Stimulated activated naive CD8-positive, alpha-beta T cell treated with anti-CD3 and anti-CD28 coated beads, Interleukin-15, amount 100 ng/mL, for 72 hours (primary cell): ENCODE measurements around the gene FGGY.
"Not testable (repeated sequence)": the region's sequence is repeated elsewhere in the genome, so short reads cannot be mapped to it uniquely, and the experiment has no call there.

Source experiments
- ATAC-seq: fragments of 150-1000 bp; cut with Tn5 transposase; 2 replicates; pipeline ENCODE4 v1.10.0; 2021; ENCODE audit warnings: mild to moderate bottlenecking, moderate library complexity
- DNase-seq, 2 donors: peaks; one replicate each; pipeline ENCODE4 v3.0.0; 2021 to 2022
- H3K27ac Mint-ChIP-seq, 2 donors: one replicate each; pipeline ENCODE4 v1.8.0; 2022; ENCODE audit warnings: mild to moderate bottlenecking in 2 of 2, mixed read lengths in 2 of 2, moderate library complexity in 2 of 2
- H3K27me3 Mint-ChIP-seq: one replicate; pipeline ENCODE4 v1.8.0; 2022; ENCODE audit warnings: mixed read lengths
- H3K4me1 Mint-ChIP-seq: one replicate; pipeline ENCODE4 v1.8.0; 2022; ENCODE audit warnings: mild to moderate bottlenecking, mixed read lengths
- H3K4me3 Mint-ChIP-seq, 2 donors: one replicate each; pipeline ENCODE4 v1.8.0; 2022; ENCODE audit warnings: mild to moderate bottlenecking in 2 of 2, mixed read lengths in 2 of 2, moderate library complexity in 1 of 2
- H3K9me3 Mint-ChIP-seq, 2 donors: one replicate each; pipeline ENCODE4 v1.8.0; 2022; ENCODE audit warnings: mixed read lengths in 2 of 2

The FGGY gene

DNA sequence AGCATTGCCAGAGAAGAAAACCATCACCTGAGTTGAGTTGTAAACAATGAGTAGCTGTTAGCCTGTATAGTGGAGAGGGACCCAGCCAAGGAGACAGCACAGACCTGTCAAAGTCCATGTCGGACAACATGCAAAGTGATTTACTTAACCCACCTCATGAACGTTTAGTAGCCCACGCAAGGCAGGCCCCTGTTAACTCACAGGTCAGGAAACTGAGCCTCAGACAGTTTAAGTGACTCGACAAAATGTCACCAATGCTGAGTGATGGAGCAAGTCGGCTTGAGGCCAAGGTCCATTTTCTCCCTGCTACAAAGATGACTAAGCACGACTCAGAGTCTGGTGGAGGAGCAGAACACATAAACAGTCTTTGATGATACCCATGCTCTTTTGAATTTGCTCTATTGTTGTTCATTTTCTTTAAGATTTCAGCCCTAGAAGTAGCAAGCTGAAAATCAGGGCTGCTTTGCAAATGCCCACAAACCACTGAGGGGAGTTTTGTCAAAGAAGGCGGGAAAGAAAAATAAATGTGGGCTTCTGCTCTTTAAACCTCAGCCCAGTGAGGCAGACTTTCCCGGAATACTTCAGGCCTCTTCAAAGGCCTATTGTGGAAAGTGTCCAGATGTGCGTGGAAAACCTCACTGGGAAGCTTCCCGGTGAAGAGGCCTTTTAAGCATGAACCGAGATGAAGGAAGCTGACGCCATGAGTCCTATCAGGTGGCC is 434.0 kb downstream of the FGGY start:
- Mint-ChIP-seq H3K9me3 (peaks cover 7 to 9% of the 10 kb centered on the region in 2 donors), H3K4me3 (peak overlapping the region; percentile 30 to 56), H3K4me1 (peaks cover 24% of the 10 kb centered on the region), H3K27me3 (no peaks in the 10 kb centered on the region), H3K27ac (peak overlapping the region; percentile 80 to 91)
- DNase-seq (peak in 1 of 2 donors; percentile 19), ATAC-seq (peak; percentile 84)

DNA sequence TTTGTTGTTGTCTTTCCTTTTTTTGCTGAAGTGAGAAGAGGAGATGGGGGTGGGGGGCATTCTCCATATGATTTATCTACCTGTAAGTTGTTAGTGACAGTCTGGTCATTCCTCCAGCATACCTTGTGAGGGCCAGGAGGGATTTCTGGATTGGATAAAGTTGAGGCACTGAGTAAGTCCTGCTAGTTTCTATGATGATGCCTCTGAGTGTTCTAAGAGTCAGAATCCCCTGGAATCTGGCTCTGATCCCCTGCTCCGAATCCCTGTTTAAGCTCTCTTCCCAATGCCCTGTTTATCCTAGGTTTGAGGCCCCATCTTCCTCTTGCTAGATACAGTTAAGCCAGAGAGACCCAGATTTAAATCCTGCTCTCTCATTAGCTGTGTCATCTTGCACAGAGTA is 434.7 kb downstream of the FGGY start:
- peaks cover 14 to 15% of the 10 kb centered on the region in 2 donors for H3K9me3 Mint-ChIP-seq
- peak overlapping the region; percentile 27 to 30 for H3K4me3 Mint-ChIP-seq
- DNase-seq: no peak
- peaks cover 24% of the 10 kb centered on the region for H3K4me1 Mint-ChIP-seq
- H3K27ac Mint-ChIP-seq: peak overlapping the region; percentile 80 to 92
- ATAC-seq: no peak
- H3K27me3 Mint-ChIP-seq: no peaks in the 10 kb centered on the region

DNA sequence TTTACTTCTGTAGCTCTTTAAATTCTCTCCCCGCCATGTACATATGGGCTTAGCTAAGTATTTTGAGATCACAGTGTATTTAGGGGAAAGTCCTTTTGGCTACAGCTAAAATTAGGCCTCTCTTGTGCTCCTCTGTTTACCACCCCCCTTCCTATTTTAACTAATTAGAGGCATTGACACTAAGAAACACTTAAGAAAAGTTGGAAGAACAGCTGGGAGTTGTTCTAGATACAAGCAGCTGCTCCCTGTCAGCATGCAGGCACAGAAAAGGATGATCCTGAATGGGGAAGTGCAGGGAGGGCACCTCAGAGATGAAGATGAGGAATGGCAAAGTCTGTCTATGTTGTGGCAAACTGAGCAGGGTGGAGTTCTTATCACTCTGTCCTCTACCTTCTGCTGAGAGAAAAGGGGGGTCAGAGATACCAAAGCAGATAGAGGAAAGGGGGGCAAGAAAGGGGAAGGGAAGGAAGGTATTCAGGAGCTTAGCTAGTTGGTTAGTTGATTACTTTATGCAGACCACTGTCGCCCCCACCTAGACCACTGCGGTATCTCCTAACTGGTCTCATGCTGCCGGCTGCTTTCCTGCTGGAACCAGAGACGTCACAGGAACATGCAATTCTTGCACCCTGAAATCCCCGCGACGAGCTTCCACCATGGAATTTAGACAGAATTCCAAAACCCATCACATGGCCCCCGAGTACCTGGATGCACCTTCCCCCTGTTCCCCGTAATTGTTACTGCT is 435.5 kb downstream of the FGGY start:
- H3K27ac Mint-ChIP-seq: peak overlapping the region in 1 of 2 donors; percentile 47

DNA sequence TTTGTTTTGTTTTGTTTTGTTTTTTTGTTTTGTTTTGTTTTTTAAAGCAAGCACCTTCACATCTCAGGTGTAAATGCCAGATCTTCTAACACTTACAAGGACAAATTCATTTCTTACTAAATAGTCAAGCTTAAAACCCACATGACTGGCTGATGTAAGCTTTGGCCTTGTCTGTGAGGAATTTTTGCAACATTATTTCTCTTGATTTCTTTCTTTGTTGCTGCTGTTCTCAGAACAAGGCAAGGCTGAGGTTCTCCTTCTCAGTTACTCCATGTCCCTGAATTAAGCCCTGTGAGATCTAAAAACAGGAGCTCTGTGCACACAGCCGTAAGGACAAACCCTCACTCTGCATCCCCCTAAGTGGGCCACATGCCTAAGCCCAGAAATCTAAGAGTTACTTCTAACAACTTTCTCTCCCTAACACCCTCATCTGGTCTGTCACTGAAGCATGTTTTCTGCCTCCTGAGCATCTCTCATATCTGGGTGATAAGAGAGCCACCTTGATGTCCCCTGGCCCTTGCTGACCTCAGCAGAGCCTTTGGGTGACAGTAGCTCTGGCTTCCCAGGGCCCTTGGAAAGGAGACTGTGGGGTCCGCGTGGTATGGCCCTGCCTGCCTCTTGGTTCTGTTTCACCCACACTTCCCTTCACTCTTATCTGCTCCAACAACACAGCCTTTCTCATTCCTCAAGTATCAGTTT is 436.7 kb downstream of the FGGY start:
- Mint-ChIP-seq H3K27me3 (no peaks in the 10 kb centered on the region), H3K4me3 (no peak overlapping the region), H3K9me3 (peaks cover 15 to 29% of the 10 kb centered on the region in 2 donors), H3K4me1 (peaks cover 24% of the 10 kb centered on the region), H3K27ac (no peak overlapping the region)
- DNase-seq (no peak), ATAC-seq (no peak)

More for the DNA sequence above, 435.5 kb downstream of the FGGY start:
- no peak for ATAC-seq
- H3K27me3 Mint-ChIP-seq: no peaks in the 10 kb centered on the region
- no peak overlapping the region for H3K4me3 Mint-ChIP-seq
- no peak for DNase-seq
- peaks cover 24% of the 10 kb centered on the region for H3K4me1 Mint-ChIP-seq
- peaks cover 15 to 23% of the 10 kb centered on the region in 2 donors for H3K9me3 Mint-ChIP-seq

DNA sequence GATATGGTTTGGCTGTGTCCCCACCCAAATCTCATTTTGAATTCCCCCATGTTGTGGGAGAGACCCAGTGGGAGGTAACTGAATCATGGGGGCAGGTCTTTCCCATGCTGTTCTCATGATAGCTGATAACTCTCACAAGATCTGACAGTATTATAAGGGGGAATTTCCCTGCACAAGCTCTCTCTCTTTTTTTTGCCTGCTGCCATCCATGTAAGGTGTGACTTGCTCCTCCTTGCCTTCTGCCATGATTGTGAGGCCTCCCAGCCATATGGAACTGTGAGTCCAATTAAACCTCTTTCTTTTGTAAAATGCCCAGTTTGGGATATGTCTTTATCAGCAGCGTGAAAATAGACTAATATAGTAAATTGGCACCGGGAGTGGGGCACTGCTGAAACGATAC is 439.0 kb downstream of the FGGY start:
- H3K4me1 Mint-ChIP-seq: peaks cover 15% of the 10 kb centered on the region
- H3K9me3 Mint-ChIP-seq: peaks cover 21 to 29% of the 10 kb centered on the region in 2 donors
- not testable (repeated sequence) for H3K4me3 Mint-ChIP-seq, DNase-seq, ATAC-seq, H3K27ac Mint-ChIP-seq, H3K27me3 Mint-ChIP-seq

DNA sequence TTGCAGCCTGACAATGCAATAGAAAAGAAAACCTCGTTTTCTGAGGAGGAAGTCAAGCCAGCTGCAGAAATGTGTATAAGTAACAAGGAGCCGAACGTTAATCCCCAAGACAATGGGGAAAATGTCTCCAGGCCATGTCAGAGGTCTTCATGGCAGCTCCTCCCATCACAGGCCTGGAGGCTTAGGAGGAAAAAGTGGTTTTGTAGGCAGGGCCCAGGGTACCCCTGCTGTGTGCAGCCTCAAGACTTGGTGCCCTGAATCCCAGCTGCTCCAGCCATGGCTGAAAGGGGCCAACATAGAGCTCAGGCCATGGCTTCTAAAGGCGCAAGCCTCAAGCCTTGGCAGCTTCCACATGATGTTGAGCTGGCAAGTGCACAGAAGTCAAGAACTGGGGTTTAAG is 439.9 kb downstream of the FGGY start:
- peaks cover 7% of the 10 kb centered on the region for H3K4me1 Mint-ChIP-seq
- no peaks in the 10 kb centered on the region for H3K27me3 Mint-ChIP-seq
- no peak for ATAC-seq

DNA sequence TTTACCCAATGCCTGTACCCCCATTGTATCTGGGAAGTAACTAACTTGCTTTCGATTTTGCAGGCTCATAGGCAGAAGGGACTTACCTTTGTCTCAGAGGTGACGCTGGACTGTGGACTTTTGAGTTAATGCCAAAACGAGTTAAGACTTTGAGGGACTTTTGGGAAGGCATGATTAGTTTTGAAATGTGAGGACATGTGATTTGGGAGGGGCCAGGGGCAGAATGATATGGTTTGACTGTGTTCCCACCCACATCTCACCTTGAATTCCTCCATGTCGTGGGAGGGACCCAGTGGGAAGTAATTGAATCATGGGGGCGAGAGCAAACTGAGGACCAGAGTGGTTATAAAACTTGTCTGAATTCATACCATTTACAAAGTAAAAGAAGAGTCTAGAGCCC is 440.7 kb downstream of the FGGY start:
- ATAC-seq (no peak), DNase-seq (no peak)
- Mint-ChIP-seq H3K27ac (peak overlapping the region in 1 of 2 donors; percentile 30), H3K4me3 (no peak overlapping the region), H3K27me3 (no peaks in the 10 kb centered on the region), H3K4me1 (no peaks in the 10 kb centered on the region), H3K9me3 (peaks cover 21 to 29% of the 10 kb centered on the region in 2 donors)

More for the DNA sequence above, 439.9 kb downstream of the FGGY start:
- peaks cover 21 to 29% of the 10 kb centered on the region in 2 donors for H3K9me3 Mint-ChIP-seq
- H3K4me3 Mint-ChIP-seq: no peak overlapping the region
- H3K27ac Mint-ChIP-seq: no peak overlapping the region
- no peak for DNase-seq

DNA sequence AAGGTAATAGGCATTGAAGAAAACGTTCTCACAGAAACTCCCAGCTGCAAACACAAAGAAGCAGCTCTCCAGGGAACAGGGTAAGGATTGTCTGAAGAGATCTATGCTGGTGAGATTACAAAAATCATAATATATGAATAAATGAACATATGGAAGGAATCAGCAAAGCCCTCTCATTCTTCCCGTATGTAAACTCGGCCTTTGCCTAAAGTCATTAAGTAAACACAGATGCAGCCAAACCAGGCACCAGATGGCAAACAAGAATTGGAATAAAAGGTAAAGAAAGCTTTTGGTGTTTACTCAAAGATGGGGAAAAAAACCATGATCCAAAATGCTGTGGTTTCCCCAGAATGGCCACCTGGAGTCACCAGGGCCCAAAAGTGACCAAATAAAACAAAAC is 441.3 kb downstream of the FGGY start:
- Mint-ChIP-seq H3K4me1 (no peaks in the 10 kb centered on the region), H3K4me3 (no peak overlapping the region), H3K27me3 (no peaks in the 10 kb centered on the region), H3K27ac (no peak overlapping the region), H3K9me3 (peaks cover 21 to 29% of the 10 kb centered on the region in 2 donors)
- DNase-seq (no peak), ATAC-seq (no peak)

DNA sequence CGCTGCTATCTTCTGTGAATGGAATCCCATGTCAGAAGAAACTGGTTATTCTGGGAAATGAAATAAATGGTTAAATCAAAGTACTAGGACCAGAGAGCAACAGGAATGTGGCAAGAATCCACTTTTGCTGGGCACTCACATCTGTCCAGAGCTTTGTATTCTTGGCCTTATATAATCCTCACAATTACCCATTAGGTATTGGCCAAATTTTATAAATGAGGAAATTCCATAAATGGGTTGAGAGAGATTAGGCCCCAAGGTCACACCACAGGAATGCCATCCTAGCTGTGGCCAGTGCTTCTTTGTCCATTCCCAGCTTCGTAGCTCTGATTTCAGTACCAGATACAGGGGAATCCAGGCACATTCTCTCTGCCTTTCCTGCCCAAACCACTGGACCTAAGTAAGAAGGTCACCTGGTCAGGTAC is 441.7 kb downstream of the FGGY start:
- H3K9me3 Mint-ChIP-seq: peaks cover 21 to 29% of the 10 kb centered on the region in 2 donors
- DNase-seq (no peak), ATAC-seq (no peak)
- H3K27me3 Mint-ChIP-seq: no peaks in the 10 kb centered on the region
- H3K4me1 Mint-ChIP-seq: no peaks in the 10 kb centered on the region
- no peak overlapping the region for H3K4me3 Mint-ChIP-seq
- H3K27ac Mint-ChIP-seq: no peak overlapping the region

DNA sequence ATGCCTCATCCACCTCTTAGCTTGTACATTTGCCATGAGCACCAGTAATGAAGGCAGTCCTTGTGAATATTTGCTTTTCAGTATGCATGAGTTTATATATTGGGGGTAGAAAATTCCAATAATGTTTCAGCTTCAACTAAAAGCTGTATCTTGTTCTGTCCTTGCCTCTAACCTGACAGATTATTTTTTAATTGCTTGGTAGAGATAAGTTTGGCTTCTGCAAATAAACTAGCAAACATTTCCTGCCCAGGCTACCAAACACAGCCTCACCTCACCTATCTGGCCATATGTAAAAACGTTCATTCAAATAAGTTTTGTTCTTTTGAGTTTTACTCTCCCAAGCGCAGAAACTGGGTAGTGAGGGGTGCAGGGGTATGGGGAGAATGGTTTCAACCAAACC is 442.2 kb downstream of the FGGY start:
- no peak overlapping the region for H3K4me3 Mint-ChIP-seq
- H3K4me1 Mint-ChIP-seq: no peaks in the 10 kb centered on the region
- ATAC-seq (no peak), DNase-seq (no peak)
- no peaks in the 10 kb centered on the region for H3K27me3 Mint-ChIP-seq
- no peak overlapping the region for H3K27ac Mint-ChIP-seq
- peaks cover 21 to 29% of the 10 kb centered on the region in 2 donors for H3K9me3 Mint-ChIP-seq

DNA sequence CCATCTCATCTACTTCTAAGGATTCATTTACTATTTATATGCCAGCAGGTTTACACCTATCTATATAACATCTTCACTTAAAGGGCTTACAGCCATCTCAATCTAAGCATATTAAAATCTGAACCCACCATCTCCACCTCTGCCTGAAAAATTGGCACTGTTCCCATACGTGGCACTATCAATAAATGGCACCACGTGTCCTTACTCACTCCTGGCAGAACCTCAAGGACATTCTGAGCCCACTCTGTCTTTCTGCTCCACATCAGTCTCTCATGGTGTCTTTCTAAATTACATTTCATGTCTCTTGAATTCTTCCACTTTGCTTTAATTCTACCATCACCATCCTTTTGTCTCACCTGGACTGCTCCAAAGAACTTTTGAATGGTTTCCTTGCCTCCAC is 445.6 kb downstream of the FGGY start:
- Mint-ChIP-seq H3K27ac (no peak overlapping the region), H3K4me3 (no peak overlapping the region), H3K4me1 (no peaks in the 10 kb centered on the region), H3K9me3 (peaks cover 4 to 6% of the 10 kb centered on the region in 2 donors), H3K27me3 (no peaks in the 10 kb centered on the region)
- ATAC-seq (no peak), DNase-seq (no peak)

DNA sequence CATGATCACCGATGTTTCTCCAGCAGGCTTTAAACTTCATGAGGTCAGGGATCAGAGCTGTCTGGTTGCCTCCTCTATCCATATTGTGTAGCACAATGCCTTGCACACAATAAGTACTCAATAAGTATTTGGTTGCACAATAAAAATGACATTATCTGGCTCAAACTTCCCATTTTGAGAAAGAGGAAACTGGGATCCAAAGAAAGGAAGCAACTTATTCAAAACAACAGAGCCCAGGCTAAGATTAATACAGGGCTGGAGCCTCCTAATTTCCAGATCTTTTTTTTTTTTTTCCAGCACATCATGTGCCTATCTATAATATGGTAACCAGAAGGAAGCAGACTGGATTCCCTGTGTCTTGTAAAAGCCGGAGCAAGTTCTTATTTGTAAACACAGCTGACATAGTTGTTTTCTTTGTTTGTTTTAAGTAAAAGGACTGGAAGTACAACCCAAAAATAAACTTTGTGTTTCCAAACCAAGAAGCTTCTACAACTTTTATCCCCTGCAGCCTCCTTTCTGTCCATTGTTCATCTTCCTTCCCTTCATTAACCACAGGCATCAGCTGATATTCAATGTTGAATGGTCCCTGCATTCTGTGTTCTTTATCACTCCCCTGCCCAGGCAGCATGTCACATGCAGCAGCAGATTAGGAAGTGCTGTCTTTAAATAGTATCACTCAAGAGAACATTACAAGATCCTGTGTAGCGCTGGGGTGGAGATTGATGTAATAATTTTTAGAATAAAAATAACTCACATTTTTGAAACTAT is 446.6 kb downstream of the FGGY start:
- Mint-ChIP-seq H3K27me3 (no peaks in the 10 kb centered on the region), H3K4me1 (no peaks in the 10 kb centered on the region), H3K9me3 (peaks cover 0 to 6% of the 10 kb centered on the region in 2 donors), H3K27ac (no peak overlapping the region), H3K4me3 (no peak overlapping the region)
- ATAC-seq (no peak), DNase-seq (no peak)

DNA sequence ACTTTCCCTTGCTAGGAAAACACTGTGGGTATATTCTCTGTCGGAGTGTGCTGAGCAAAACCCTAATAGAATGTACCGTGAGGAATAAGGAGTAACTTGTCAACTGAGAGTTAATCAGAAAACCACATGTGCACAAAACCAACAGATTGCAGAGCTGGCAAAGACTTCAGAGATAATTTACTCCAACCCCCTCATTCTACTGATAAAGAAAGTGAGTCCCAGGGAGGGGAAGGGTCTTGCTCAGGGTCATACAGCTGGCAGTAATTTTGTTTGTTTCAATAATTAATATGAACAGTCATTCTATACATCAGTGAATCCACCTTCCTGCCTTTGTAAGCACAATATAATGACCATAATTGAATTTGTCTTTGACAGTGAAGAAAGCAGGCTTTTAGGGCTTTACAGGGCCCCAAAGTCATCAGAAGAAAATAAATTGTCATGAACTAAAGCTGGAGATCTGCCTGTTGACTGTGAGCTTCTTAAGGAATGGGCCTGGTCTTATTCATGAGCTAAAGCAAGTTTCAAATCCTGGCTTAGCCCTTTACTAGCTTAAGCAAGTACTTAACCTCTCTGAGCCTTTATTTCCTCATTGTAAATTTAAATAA is 450.6 kb downstream of the FGGY start:
- no peak for DNase-seq
- ATAC-seq: no peak
- H3K9me3 Mint-ChIP-seq: no peaks in the 10 kb centered on the region

DNA sequence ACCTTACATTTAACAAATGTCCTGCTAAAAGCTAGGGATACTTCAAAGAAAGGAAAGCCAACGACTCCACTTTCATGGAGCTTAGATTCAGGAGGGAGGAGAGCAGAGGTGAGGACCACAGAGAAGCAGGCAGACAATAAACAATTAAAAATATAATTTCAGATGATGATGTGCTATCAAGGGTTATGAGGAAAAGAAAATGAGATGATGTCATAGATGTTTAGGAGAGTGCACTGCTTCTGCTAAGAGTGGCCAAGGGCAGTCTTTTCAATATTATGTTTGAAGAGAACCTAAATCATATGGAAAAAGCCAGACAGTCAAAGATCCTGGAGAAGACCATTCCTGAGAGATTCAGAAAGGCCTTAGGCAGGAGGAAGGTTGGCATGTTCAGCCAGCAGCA is 451.2 kb downstream of the FGGY start:
- Mint-ChIP-seq H3K9me3 (no peaks in the 10 kb centered on the region), H3K4me1 (no peaks in the 10 kb centered on the region), H3K4me3 (no peak overlapping the region), H3K27ac (no peak overlapping the region), H3K27me3 (no peaks in the 10 kb centered on the region)
- ATAC-seq: no peak
- DNase-seq: no peak

More for the DNA sequence above, 450.6 kb downstream of the FGGY start:
- H3K27me3 Mint-ChIP-seq: no peaks in the 10 kb centered on the region
- no peak overlapping the region for H3K4me3 Mint-ChIP-seq
- H3K4me1 Mint-ChIP-seq: no peaks in the 10 kb centered on the region
- H3K27ac Mint-ChIP-seq: no peak overlapping the region
